HCT116 (cell line): ENCODE results near the gene FAM124B. TPM values are rescaled to one million over a fixed set of nuclear protein-coding genes. Genes with fewer than 3 reads are reported as not detected.

Experiments used
- ATAC-seq: fragments of 200-7000 bp; cut with Tn5 transposase; 2 replicates; pipeline ENCODE4 v1.9.1; 2020; ENCODE audit warnings: mild to moderate bottlenecking, moderate library complexity
- BruUV-seq: library from RNA; stranded (reverse); fragments of 400-500 nt; replicated peaks from 2 replicates; lab custom pipeline; 2021; lab: Mats Ljungman, UMichigan
- CTCF ChIA-PET: fragments of 300-600 bp; sonication (Branson Sonifier 250); formaldehyde crosslinking; loops from one replicate; lab custom pipeline; 2021; ENCODE audit warnings: antibody characterized with exemption; lab: Charles Lee
- POLR2A ChIA-PET: fragments of 300-600, 350-600 bp; sonication (Branson Sonifier 250); formaldehyde crosslinking; loops from one replicate; lab custom pipeline; 2021; ENCODE audit warnings: antibody characterized with exemption; lab: Charles Lee
- RAD21 ChIA-PET, 2 experiments: fragments of 300-600 bp; sonication (Branson Sonifier 250); formaldehyde crosslinking; loops; one replicate each; lab custom pipeline; 2023; ENCODE audit warnings: low total read pairs in 2 of 2; ENCODE audit not compliant: uncharacterized antibody in 2 of 2, unreplicated experiment in 2 of 2, low non-redundant PET in 1 of 2; lab: Charles Lee
- DNase-seq: peaks from one replicate; pipeline ENCODE4 v3.0.0-alpha.2; 2010; ENCODE audit warnings: low read depth, low spot score
- H2AFZ ChIP-seq: fragments of 200-600 bp; shearing (Covaris generic), sonication (generic); 2 replicates; pipeline ENCODE4 v1.6.1; 2017; ENCODE audit warnings: low read depth, mixed run types, mixed read lengths, antibody characterized with exemption, low read length; ENCODE audit not compliant: poor library complexity, severe bottlenecking
- H3K27ac ChIP-seq: 2 replicates; pipeline ENCODE4 v1.5.1; 2012; ENCODE audit warnings: low read depth, low read length
- H3K27me3 ChIP-seq: fragments of 200-600 bp; sonication (generic); 2 replicates; pipeline ENCODE4 v1.6.1; 2016; ENCODE audit warnings: mixed run types, low read length, mixed read lengths; ENCODE audit not compliant: insufficient read depth
- H3K36me3 ChIP-seq, 2 experiments: fragments of 200-500 bp in 1 of 2; fragments of 200-600 bp in 1 of 2; sonication (Bioruptor generic) in 1 of 2; sonication (generic) in 1 of 2; 2 replicates each; pipeline versions ENCODE4 v1.5.1 to v1.6.1; 2014 to 2016; ENCODE audit warnings: low read length in 2 of 2, inconsistent platforms in 1 of 2, mixed read lengths in 1 of 2, mixed run types in 1 of 2; ENCODE audit not compliant: insufficient read depth in 2 of 2, control insufficient read depth in 1 of 2
- H3K4me1 ChIP-seq, 2 experiments: fragments of 200-600 bp in 1 of 2; sonication (generic) in 1 of 2; 2 replicates each; pipeline versions ENCODE4 v1.5.1 to v1.6.1; 2012 to 2017; ENCODE audit warnings: low read length in 2 of 2, inconsistent platforms in 1 of 2, mild to moderate bottlenecking in 1 of 2, mixed read lengths in 1 of 2, mixed run types in 1 of 2, moderate library complexity in 1 of 2; ENCODE audit not compliant: insufficient read depth in 2 of 2, control insufficient read depth in 1 of 2
- H3K4me2 ChIP-seq: fragments of 200-600 bp; sonication (generic); 2 replicates; pipeline ENCODE4 v1.6.1; 2017; ENCODE audit warnings: mixed run types, low read length, mixed read lengths
- H3K4me3 ChIP-seq, 2 experiments: fragments of 200-600 bp in 1 of 2; sonication (generic) in 1 of 2; replicated peaks in 1 of 2; 2 replicates each; pipeline ENCODE4 v1.5.1; 2011 to 2016; ENCODE audit warnings: low read length in 2 of 2, control low read depth in 1 of 2, low read depth in 1 of 2, mild to moderate bottlenecking in 1 of 2, mixed read lengths in 1 of 2, mixed run types in 1 of 2
- H3K79me2 ChIP-seq: fragments of 200-600 bp; sonication (generic); 2 replicates; pipeline ENCODE4 v1.6.1; 2017; ENCODE audit warnings: mild to moderate bottlenecking, mixed run types, low read length, moderate library complexity, mixed read lengths; ENCODE audit not compliant: insufficient read depth
- H3K9ac ChIP-seq: fragments of 200-600 bp; sonication (generic); 2 replicates; pipeline ENCODE4 v1.6.1; 2016; ENCODE audit warnings: low read length, mixed read lengths
- H3K9me2 ChIP-seq: fragments of 200-600 bp; sonication (generic), shearing (Covaris generic); 2 replicates; pipeline ENCODE4 v1.6.1; 2017; ENCODE audit warnings: mixed run types, mild to moderate bottlenecking, moderate library complexity; ENCODE audit not compliant: insufficient read depth
- H3K9me3 ChIP-seq, 2 experiments: fragments of 200-500 bp in 1 of 2; fragments of 200-600 bp in 1 of 2; sonication (Bioruptor generic) in 1 of 2; sonication (generic) in 1 of 2; 2 replicates each; pipeline ENCODE4 v1.6.1; 2014 to 2017; ENCODE audit warnings: low read length in 2 of 2, mixed read lengths in 2 of 2, inconsistent platforms in 1 of 2, low read depth in 1 of 2, mild to moderate bottlenecking in 1 of 2, mixed run types in 1 of 2, moderate library complexity in 1 of 2; ENCODE audit not compliant: control insufficient read depth in 1 of 2, insufficient read depth in 1 of 2
- H4K20me1 ChIP-seq: fragments of 200-600 bp; sonication (generic), shearing (Covaris generic); 2 replicates; pipeline ENCODE4 v1.6.1; 2017; ENCODE audit warnings: mixed run types, mild to moderate bottlenecking, moderate library complexity; ENCODE audit not compliant: insufficient read depth
- ATF3 ChIP-seq: IDR thresholded peaks from 2 replicates; pipeline ENCODE4 v1.6.1; 2012
- CEBPB ChIP-seq: IDR thresholded peaks from 2 replicates; pipeline ENCODE4 v1.6.1; 2012; ENCODE audit warnings: low read depth
- EGR1 ChIP-seq: IDR thresholded peaks from 2 replicates; pipeline ENCODE4 v1.6.1; 2012; ENCODE audit warnings: low read depth
- ELF1 ChIP-seq: IDR thresholded peaks from 2 replicates; pipeline ENCODE4 v1.6.1; 2012; ENCODE audit warnings: low read depth, borderline replicate concordance
- EZH2 ChIP-seq: fragments of 200-600 bp; sonication (generic); IDR thresholded peaks from 2 replicates; pipeline ENCODE4 v1.6.1; 2017; ENCODE audit warnings: antibody characterized with exemption, mixed run types
- EZH2phosphoT487 ChIP-seq: fragments of 200-600 bp; IDR thresholded peaks from 2 replicates; pipeline ENCODE4 v1.6.1; 2018; ENCODE audit warnings: antibody characterized with exemption, borderline replicate concordance
- FOSL1 ChIP-seq: IDR thresholded peaks from 2 replicates; pipeline ENCODE4 v1.6.1; 2012; ENCODE audit warnings: low read depth
- JUND ChIP-seq: IDR thresholded peaks from 2 replicates; pipeline ENCODE4 v1.6.1; 2012
- POLR2AphosphoS5 ChIP-seq: IDR thresholded peaks from 2 replicates; pipeline ENCODE4 v1.6.1; 2011; ENCODE audit warnings: mild to moderate bottlenecking, low read depth, low read length, moderate library complexity
- RAD21 ChIP-seq: IDR thresholded peaks from 2 replicates; pipeline ENCODE4 v1.6.1; 2012; ENCODE audit warnings: low read depth, mild to moderate bottlenecking
- SIN3A ChIP-seq: IDR thresholded peaks from 2 replicates; pipeline ENCODE4 v1.6.1; 2012; ENCODE audit warnings: low read depth
- TCF7L2 ChIP-seq: IDR thresholded peaks from 2 replicates; pipeline ENCODE4 v1.7.0; 2011; ENCODE audit warnings: borderline replicate concordance, inconsistent platforms; ENCODE audit not compliant: insufficient read depth, insufficient read length; ENCODE audit errors: extremely low read depth
- ZBTB33 ChIP-seq: IDR thresholded peaks from 2 replicates; pipeline ENCODE4 v1.6.1; 2011; ENCODE audit warnings: mild to moderate bottlenecking, low read length, moderate library complexity; ENCODE audit not compliant: insufficient replicate concordance; ENCODE audit errors: extremely low read depth
- ZFX ChIP-seq: fragments of 450-650 bp; IDR thresholded peaks from 2 replicates; pipeline ENCODE4 v1.6.1; 2017
- ZNF274 ChIP-seq: fragments of 200-500 bp; sonication (Bioruptor generic); IDR thresholded peaks from 2 replicates; pipeline ENCODE4 v1.6.1; 2014; ENCODE audit warnings: mild to moderate bottlenecking, low read depth, low read length, inconsistent platforms
- intact Hi-C: fragments of 100-400 bp; cut with micrococcal nuclease; formaldehyde crosslinking; loops from 2 replicates; pipeline ENCODE4 v1.10.0; 2022
- total RNA-seq: library from RNA; stranded (reverse); gene quantifications from one replicate; pipeline ENCODE4 v1.2.1, GENCODE V29; 2021; ENCODE audit not compliant: unreplicated experiment
- TF ChIP-seq, protein P1 (sequence below): IDR thresholded peaks from 2 replicates; pipeline ENCODE4 v1.6.1; 2012; ENCODE audit warnings: low read depth
- TF ChIP-seq, protein P2 (sequence below): IDR thresholded peaks from 2 replicates; pipeline ENCODE4 v1.6.1; 2012
- TF ChIP-seq, protein P3 (sequence below), 3 experiments: fragments of 200-600 bp in 1 of 3; sonication (generic) in 1 of 3; IDR thresholded peaks in 2 of 3; conservative IDR thresholded peaks in 1 of 3; 2 replicates each; pipeline ENCODE4 v1.5.1; 2012 to 2017; ENCODE audit warnings: low read depth in 2 of 3, low read length in 2 of 3, antibody characterized with exemption in 1 of 3, borderline replicate concordance in 1 of 3, control low read depth in 1 of 3, mild to moderate bottlenecking in 1 of 3, mixed read lengths in 1 of 3, mixed run types in 1 of 3, moderate library complexity in 1 of 3; ENCODE audit not compliant: insufficient read depth in 1 of 3

Gene FAM124B
- total RNA-seq, 1 experiment from 2014 or later = not detected

- no TSS peak for BruUV-seq
- ChIA-PET RAD21 (no interaction called here), CTCF (interaction anchor here (1.1 kb wide), 1 partner anchor 45 kb away, joined by 3 read pairs; no protein-coding TSS in a partner anchor), POLR2A (interaction anchor here (1.0 kb wide), 1 partner anchor 10 kb away, joined by 3 read pairs; no protein-coding TSS in a partner anchor)
- Histone ChIP-seq H2AFZ (no peak overlapping the region), H3K79me2 (no peaks in the 10 kb centered on the region), H3K36me3 (no peaks in the 10 kb centered on the region), H3K4me2 (no peak overlapping the region), H4K20me1 (no peaks in the 10 kb centered on the region), H3K27me3 (no peaks in the 10 kb centered on the region), H3K4me1 (no peaks in the 10 kb centered on the region), H3K4me3 (no peak overlapping the region), H3K9me3 (no peaks in the 10 kb centered on the region), H3K9ac (no peak overlapping the region), H3K27ac (no peak overlapping the region), H3K9me2 (no peaks in the 10 kb centered on the region)
- DNase-seq = no peak
- no peak for TF ChIP-seq JUND
- no peak for TF ChIP-seq RAD21
- no peak for TF ChIP-seq FOSL1
- TF ChIP-seq CEBPB = no peak
- TF ChIP-seq POLR2AphosphoS5 = no peak
- TF ChIP-seq, protein P1, sequence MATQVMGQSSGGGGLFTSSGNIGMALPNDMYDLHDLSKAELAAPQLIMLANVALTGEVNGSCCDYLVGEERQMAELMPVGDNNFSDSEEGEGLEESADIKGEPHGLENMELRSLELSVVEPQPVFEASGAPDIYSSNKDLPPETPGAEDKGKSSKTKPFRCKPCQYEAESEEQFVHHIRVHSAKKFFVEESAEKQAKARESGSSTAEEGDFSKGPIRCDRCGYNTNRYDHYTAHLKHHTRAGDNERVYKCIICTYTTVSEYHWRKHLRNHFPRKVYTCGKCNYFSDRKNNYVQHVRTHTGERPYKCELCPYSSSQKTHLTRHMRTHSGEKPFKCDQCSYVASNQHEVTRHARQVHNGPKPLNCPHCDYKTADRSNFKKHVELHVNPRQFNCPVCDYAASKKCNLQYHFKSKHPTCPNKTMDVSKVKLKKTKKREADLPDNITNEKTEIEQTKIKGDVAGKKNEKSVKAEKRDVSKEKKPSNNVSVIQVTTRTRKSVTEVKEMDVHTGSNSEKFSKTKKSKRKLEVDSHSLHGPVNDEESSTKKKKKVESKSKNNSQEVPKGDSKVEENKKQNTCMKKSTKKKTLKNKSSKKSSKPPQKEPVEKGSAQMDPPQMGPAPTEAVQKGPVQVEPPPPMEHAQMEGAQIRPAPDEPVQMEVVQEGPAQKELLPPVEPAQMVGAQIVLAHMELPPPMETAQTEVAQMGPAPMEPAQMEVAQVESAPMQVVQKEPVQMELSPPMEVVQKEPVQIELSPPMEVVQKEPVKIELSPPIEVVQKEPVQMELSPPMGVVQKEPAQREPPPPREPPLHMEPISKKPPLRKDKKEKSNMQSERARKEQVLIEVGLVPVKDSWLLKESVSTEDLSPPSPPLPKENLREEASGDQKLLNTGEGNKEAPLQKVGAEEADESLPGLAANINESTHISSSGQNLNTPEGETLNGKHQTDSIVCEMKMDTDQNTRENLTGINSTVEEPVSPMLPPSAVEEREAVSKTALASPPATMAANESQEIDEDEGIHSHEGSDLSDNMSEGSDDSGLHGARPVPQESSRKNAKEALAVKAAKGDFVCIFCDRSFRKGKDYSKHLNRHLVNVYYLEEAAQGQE = no peak
- no peak for TF ChIP-seq SIN3A
- TF ChIP-seq EGR1 = no peak
- TF ChIP-seq, protein P2, sequence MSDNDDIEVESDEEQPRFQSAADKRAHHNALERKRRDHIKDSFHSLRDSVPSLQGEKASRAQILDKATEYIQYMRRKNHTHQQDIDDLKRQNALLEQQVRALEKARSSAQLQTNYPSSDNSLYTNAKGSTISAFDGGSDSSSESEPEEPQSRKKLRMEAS = no peak
- TF ChIP-seq ATF3 = no peak
- no peak for TF ChIP-seq ELF1
- TF ChIP-seq EZH2phosphoT487 = no peak
- no peak for TF ChIP-seq EZH2
- TF ChIP-seq ZFX = no peak
- TF ChIP-seq ZNF274 = no peak
- TF ChIP-seq, protein P3, sequence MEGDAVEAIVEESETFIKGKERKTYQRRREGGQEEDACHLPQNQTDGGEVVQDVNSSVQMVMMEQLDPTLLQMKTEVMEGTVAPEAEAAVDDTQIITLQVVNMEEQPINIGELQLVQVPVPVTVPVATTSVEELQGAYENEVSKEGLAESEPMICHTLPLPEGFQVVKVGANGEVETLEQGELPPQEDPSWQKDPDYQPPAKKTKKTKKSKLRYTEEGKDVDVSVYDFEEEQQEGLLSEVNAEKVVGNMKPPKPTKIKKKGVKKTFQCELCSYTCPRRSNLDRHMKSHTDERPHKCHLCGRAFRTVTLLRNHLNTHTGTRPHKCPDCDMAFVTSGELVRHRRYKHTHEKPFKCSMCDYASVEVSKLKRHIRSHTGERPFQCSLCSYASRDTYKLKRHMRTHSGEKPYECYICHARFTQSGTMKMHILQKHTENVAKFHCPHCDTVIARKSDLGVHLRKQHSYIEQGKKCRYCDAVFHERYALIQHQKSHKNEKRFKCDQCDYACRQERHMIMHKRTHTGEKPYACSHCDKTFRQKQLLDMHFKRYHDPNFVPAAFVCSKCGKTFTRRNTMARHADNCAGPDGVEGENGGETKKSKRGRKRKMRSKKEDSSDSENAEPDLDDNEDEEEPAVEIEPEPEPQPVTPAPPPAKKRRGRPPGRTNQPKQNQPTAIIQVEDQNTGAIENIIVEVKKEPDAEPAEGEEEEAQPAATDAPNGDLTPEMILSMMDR (IDR thresholded peaks at IDR 0.05 in 2 of 3, conservative IDR thresholded peaks at IDR 0.05 in 1 of 3; ENCODE audit: borderline replicate concordance in 1 of 3, insufficient read depth in 1 of 3, low read depth in 2 of 3, low read length in 2 of 3) = no peak
- TF ChIP-seq ZBTB33 = no peak
- TF ChIP-seq TCF7L2 = no peak
- no peak for ATAC-seq
- intact Hi-C loops = no loop called here
Observed at GRCh38 chr2:224331698-224332097, 70.2 kb downstream of the FAM124B start.
